Stimulated activated CD4-positive, alpha-beta T cell treated with anti-CD3 and anti-CD28 coated beads, Interleukin-12 subunit alpha, Interleukin-12 subunit beta, amount 100 ng/mL, for 4 hours (primary cell): Measurements from ENCODE around the gene ASTN2.

ENCODE experiments used
- DNase-seq: peaks from one replicate; pipeline ENCODE4 v3.0.0-alpha.2; 2020

The ASTN2 gene

DNA sequence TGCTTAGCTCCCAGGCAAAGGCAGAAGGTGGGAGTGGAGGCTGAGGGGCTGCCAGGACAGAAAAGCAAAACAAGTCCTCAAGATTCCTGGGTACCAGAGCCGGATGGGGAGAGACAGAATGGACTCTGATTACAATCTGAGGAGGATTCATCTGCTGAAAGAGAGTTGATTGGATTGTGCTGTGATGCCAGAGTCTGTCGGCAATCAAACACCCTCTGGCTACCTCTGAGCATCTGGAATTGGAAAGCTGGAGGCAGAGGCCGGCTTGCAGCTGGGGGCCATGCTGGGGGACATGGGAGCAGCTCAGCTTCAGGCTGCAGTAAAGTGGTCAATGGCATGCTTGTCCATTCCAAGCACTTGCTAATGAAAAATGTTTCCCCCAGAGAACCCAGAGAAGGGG lies 59.3 kb downstream of the ASTN2 start:
- DNase-seq: no peak

DNA sequence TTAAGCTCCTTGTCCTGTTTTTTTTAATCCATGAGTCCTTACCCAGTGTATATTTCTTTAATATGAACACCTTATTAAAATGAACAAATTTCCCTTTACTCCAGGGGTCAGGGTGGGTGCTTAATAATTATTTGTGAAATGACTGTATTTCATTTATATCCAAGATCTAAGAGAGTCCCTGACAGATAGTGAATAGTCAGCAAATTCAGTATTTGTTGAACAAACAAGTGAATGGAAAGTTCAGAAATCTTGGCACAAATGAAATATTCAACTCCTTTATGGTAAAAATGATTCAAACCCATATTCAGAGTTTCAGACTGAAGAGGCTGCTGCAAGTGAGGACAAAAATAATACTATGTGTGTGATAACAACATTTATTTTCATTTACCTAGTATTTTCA lies 59.9 kb downstream of the ASTN2 start:
- no peak for DNase-seq

DNA sequence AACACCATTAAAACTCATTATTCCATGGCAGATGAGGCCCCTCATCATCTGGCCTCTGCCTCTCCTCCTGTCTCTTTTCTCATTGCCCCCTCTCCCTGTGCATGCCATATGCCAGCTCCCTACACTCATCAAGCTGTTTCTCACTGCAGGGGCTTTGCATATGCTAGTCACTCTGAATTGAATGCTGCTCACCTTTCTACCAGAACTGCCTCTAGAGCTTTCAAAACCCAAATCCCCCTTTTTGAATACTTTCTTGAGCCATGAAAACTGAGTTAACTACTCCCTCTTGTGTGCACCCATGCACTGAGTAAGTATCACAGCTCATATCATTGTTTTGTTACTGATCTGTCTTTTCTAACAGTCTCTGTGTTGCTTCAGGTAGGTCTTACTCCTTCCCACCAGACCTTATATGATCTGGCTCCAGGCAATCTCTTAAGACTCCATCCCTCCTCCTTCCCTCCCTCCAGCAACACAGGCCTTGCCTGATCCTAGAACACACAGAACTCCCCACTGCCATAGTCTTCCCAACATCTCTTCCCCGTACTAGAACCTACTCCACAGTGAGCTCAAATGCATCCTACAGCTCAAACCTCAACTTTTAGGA lies 60.5 kb downstream of the ASTN2 start:
- DNase-seq: no peak

DNA sequence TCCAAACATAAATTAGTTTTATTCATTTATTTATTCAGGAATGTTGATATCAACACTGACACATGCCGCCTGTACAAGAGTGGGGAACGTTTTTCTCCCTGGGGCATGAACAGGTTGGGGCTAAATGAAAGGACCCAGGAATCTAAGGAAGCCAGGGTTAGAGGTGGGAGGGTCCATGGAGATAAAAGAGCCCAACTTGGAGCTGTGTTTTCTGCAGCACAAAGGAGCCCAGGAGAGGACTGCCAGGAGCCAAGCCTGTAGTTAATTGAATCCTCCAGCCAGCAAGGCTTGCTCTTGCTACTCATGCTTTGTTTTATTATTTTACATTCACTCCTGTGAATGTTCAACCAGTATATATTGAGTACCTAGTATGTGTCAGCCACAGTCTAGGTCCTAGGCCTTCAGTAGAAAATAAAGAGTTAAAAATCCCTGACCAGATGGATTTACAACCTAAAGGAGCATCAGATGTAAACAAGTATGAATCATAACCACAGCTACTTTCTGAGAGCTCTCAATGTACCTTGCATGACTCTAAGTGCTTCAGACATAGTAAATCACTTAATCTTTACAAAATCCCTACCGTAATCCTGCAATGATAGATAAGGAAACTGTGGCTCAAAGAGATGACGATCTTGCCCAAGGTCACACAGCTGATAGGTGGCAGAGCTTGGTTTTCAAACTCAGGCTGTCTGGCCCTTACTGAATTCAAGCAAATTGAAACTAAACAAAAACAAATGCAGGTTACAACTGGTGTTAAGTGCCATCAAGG lies 69.8 kb downstream of the ASTN2 start:
- DNase-seq: no peak

DNA sequence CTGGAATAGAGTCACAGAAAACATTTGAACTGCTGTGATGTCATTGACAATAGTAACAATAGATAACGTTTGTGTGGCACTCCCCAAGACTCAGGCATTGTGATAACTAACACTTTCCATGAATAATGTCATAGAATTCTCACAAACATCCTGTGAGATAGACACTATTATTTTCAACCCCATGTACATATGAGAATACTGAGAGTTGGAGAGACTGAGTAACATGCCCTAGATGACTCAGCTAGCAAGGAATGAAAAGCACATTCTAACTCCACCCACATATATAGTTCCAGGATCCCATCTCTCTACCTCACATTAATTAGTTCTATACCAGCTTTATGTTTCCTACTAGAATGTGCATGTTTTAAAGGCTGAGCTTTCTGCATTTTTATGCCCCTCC lies 71.4 kb downstream of the ASTN2 start:
- no peak for DNase-seq

DNA sequence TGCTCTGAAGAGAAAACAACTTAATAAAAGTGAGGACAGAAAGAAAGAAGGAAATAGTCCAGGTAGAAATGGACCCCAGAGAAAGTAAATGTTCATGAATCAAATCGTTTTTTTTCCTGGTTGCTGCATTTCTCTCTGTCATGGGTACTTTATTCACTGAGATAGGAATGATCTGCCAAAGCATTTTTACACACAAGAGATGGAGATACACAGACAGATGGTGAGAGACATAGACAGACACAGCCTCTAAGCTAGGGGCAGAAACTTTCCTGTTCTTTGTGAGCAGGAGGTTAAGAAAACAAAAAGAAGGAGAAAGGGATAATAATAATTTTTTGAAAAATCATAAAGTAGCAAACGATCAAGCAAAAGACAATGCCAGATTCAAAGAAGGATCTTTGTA lies 73.7 kb downstream of the ASTN2 start:
- no peak for DNase-seq

DNA sequence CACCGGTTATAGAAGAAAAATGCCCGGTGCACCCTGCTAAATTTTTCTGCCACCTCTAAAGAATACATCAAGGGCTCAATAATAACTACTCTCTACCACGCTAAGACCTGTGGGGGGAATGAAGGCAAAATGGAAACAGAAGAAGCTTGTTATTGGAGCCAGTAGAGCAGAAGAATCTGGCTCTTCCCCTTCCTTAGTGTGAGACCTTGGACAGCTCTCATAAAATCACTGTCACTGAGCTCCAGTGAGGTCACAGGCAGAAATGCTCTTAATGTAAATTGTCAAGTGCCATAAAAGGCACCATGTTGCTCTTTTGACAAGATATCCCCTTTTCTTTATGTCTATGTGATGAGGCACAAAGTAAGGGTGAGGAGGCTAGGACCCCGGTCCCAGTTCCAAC lies 74.4 kb downstream of the ASTN2 start:
- DNase-seq: no peak

DNA sequence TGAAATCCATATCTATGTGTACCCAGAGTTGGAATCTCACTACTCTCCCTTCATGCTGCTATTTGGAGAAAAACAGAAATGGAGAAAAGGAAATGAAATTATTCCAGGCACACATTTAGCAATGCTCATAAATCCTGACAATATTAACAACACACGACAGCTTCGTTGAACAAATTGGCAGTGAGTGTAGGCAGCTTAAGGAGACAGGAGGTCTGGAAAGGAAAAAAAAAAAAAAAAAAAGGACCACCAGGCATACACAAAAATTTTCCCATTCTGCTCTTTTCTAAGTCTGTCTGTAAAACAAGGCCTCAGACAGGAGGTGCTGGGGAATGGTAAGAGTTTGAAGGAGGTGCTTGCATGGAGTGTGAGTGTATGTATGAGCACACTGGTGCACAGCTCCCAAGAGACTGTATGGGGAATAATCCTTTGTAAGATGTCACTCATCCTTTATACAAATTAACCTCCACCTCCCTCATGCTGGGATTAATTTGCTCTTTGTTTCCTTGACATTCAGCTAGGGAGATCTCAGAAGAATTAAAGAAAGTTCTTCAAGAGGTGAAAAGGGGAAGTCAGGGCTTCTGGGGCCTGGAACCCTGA lies 78.9 kb downstream of the ASTN2 start:
- DNase-seq: no peak

DNA sequence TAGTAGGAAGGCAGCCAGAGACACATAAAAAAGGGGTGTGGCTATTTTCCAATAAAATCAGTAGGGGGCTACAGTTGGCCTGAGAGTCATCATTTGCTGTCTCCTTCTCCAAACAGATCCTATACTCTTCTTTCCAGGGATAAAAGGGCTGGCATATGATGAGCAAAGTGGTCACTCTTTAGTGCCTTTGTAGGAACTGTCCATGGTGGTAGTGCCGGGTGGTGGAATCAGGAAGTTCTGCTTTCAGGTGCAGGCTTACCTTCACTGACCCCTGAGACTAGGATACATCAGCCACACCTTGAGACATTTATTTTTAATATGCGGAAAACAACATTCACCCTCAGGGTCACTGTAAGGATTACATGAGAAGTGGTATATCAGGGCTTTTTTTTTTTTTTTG lies 80.8 kb downstream of the ASTN2 start:
- DNase-seq: no peak

DNA sequence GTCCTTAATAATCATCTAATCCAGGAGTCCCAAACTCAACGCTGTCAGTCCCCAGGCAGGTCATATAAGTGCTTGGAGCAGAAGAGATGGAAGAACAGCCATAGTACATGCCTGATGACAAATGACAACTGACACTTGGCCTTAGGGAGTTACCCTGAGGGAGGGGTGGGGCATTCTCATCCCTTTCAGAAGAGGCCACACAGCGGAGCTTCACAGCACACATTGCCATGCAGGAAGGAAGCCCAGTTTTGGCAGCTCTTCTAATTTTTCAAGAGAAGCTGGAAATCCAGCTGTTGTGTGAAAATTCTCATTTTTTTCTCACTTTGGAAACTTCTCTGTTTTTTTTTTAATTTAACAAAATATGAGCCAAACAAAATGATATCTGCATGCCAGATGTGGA lies 89.0 kb downstream of the ASTN2 start:
- no peak for DNase-seq

DNA sequence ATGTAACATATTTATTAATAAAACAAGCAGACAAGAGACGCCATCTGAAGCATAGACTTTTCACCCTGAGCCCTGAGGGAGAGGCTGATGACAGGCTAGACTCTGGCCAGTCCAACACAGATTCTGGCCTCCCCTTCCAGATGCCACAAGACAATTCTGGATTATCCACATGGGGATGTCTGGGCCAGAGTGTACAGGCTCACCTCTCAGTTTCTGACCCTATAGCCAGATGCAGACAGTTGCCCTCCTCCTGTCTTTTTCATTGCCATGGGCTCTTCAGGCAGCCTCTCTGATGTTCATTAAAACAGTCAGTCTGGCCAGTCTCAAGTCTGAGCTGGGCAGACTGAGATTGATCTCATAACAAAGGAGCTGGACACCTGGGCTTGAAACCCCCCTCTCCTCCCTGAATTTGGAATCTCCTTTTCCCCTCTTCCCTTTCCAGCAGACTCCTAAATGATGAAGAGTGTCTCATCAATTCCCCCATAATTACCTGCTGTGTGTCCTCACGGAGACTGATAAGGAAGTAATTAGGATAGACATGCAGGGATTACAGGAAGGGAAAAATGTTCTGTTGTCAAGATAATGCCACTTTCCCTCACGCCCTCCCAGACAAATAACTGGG lies 89.6 kb downstream of the ASTN2 start:
- DNase-seq: no peak

DNA sequence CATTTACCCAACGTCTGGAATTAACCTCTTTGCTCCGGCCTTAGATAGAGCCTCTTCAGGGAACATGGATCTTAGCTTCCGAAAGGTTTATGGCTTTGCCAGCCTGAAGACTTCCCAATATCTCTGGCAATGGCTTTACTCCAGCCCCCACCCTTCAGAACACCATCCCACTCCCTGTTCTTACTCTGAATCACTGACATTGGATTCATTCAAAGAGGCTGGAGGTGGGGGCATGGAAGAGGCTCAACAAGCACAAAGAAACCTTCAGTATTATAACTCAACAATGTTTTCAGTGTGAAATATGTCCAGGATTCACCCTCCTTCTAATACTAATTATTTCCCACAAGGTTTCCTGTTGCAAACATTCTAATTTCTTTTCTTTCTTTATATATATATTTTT lies 91.5 kb downstream of the ASTN2 start:
- no peak for DNase-seq

DNA sequence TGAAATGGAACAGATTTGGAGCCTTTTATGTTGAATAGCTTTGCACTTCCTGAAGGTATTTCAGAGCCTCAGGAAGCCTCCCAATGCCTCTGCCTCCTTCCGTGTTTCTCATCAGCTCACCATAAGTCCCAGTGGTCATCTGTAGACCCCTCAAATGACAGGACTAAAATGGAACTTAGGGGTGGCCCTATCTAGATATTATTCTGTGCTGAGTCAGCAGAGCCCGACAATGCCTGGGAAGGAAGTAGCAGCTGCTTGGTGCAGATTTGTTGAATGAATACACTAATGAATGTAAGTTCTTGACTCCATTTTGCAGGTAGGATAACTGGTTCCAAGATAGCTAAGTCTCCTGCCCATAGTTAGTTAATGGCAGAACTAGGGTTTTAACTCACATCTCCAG lies 97.7 kb downstream of the ASTN2 start:
- no peak for DNase-seq

DNA sequence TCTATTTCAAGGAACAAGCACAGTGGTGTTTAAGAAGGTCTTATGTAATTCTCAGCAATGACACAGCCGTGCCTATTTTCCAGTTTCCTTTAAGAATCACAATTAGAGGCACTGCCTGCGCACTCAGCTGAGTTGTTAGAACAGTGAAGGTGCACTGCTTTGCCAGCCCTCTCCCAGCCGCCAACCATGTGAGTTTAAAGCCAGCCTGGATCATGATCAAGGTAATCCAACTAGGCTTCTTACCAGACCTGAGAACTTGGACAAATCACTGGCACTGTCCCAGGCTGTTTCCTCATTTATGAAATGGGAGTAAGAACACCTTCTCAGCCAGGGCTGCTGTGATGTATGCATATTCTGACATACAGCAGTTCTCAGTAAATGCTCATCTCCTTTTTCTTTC lies 99.6 kb downstream of the ASTN2 start:
- no peak for DNase-seq

DNA sequence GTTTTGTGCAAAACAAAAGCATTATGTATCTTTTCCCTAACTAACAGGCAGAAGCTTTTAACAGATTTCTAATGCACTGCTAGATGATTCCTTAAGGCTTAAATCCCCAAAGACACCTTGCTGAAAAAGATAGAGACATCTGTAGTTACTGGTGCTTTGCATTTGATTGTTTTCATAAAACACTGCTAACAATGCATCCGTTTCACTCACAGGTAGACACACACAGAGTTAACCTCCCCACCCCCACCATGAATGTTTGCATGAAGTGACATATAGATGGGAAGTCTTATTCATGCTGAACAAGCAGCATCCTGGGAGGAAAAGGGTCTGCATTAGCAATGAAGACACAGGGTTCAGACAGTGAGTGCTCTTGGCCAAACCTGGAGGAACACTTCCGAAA lies 100.9 kb downstream of the ASTN2 start:
- DNase-seq: no peak

DNA sequence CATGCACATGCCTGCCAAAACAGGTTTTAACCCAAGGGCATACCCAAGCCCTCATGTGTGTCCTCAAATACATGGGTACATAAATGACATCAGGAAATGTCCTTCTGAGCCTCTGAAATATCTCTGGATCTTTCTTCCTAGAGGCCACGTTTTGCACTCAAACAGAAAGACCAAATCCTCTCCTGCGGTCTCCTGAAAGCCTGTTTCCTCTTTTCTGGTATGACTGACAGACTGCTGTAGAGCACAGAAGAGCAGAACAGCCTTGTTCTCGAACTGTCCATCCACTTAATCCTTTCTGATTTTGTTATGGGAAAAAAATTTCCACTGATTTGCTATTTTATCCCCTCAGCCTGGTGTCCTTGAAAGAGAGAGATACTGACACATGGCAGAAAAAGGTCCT lies 107.2 kb downstream of the ASTN2 start:
- no peak for DNase-seq

DNA sequence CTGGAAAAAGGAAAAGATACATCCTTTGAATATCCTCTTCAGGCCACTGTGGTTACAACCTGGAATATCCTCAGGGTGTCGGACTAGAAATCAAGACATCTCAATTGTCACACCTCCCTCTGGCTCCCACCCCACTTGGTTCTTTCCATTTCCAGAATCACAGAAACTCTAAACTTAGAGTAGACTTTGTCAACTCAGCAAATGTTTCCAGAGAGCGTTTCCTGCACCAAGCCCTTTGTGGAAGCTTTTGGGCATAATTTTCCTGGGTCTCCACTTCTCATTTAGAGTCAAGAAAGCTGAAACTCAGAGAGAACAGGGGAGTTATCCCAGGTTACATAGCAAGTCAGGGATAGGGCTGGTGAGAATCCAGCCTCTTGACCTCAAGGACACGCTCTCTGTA lies 108.8 kb downstream of the ASTN2 start:
- no peak for DNase-seq

DNA sequence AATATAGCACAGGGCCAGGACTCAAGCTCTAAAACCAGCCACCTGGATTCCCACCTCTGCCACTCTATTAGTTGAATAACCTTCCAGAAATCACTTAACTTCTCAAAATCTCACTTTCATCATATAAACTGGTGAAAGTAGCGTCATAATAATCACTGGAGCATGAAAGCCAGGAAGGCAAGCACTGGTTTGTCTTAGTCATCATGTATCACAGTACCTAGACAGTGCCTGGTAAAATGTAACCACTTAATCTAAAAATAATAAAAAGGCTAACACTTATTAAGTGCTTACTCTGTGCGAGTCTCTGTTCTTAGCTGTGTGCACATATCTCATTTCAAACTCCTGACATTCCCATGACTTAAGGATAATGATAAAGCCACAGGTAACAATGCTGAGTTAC lies 109.4 kb downstream of the ASTN2 start:
- DNase-seq: no peak

DNA sequence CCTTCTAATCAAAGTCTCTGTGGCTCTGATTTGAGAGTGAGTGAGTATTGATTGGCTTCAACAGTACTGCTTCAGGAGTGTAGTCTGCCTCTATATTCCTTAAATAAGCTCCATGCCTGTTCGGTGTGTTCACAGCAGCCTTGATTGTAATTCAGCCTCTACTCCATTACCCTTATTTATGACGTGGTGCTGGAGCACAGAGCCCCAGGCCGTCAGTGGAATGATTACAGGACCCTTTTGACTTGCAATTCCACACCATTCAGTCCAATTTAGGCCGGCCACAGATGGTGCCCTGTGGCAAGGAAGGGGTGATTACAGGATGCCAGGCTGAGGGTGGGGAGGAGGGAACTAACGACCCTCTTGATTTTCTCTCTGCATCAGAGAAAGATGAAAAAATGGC lies 110.3 kb downstream of the ASTN2 start:
- DNase-seq: no peak

DNA sequence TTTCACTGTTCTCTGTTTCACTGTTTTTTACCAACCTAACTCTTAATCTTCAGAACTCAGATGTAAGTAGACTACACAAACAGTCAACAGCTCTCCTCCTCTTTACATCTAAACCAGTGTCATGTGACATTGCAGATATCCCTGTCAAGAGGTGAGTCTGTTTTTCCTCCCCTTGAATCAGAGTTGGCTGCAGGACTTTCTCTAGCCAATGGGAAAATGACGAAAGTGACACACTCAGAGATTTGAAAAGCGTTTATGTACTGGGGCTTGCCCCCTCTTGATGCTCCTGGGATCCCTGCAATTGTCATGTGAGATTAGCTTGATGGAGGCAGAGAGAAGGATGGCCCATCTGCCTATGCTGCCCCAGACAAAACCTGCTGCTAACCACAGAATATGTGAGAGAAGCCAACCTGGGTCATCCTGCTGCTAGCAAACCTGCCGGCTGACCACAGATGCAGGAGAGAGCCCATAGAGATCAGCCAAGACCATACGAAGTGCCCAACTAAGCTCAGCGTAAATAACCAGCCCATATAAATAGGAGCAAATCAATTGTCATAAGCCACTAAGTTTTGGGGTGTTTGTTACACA lies 111.1 kb downstream of the ASTN2 start:
- no peak for DNase-seq

DNA sequence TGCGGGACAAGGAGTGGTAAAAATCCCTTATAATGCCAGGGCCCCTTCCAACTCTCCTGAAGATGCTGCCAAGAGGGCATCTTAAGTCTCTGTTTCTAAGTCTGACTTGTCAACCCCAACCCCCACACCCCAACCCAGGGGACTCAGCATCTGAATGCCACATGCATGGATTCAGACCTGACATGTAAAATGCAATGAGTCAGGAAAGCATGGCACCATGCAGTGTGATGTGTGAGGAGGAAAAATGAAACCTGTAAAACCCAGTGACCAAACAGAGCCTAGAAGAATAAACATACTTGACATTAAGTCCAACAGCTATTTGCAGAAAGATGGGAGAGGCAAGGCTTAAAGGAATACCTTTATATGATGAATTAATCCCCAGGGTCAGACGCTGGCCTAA lies 112.4 kb downstream of the ASTN2 start:
- no peak for DNase-seq

DNA sequence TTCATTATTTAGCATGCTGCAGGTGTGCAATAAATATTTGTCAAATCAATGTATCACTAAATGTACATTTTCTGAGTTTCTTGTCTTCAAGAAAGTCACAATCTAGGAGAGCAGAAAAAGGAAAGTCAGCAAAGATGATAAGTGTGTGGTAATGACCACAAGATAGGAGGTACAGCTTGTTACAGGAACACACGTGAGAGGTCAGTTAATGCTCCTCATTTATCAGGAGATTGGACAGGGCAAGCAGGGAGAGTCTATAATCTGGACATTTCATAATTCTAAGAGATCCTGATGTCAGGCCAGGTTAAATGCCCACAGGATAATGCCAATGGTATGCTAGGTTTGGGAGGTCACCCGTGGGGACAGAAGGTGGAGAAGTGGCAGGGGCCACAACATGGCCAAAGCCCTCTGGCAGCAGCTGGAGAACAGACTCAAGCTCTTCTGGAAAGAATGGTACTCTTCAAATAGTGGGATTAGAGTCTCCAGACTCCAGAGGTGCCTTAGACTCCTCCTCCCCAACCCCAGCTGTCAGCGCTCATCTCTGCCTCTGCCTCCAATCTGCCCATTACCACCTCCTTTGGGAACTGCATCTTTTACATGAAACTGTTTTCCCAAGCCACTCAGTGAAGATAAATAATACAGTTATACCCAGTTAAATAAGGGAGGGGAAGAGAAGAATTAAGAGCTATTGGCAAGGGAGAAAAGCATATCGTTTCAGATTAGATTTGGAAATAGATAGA lies 114.3 kb downstream of the ASTN2 start:
- no peak for DNase-seq

DNA sequence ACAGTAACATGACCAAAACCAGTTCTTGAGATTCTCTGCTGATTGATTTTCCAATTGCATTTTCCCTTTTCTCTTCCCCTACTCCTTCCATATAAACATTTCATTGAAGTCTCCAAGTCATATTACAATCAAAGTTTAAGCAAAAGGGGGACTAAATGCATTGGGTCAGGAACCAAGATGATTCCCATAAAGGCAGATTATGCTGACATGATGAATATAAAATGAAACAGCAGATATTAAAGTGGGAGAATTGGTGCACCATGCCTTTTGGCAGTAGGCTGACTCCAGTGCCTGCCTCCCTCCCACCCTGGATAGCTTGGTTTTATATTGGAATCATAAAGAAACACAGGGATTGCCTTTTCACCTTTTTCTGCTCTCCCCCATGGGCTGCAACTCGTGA lies 118.4 kb downstream of the ASTN2 start:
- DNase-seq: no peak
